ENCODE measurements around the gene ANKRD18A. TPM values are rescaled to one million over a fixed set of nuclear protein-coding genes. Genes with fewer than 3 reads are reported as not detected.

The ANKRD18A gene
- total RNA-seq, 4 donors from 2014 or later, result 0.22 to 0.33 TPM; not detected in 2

DNA sequence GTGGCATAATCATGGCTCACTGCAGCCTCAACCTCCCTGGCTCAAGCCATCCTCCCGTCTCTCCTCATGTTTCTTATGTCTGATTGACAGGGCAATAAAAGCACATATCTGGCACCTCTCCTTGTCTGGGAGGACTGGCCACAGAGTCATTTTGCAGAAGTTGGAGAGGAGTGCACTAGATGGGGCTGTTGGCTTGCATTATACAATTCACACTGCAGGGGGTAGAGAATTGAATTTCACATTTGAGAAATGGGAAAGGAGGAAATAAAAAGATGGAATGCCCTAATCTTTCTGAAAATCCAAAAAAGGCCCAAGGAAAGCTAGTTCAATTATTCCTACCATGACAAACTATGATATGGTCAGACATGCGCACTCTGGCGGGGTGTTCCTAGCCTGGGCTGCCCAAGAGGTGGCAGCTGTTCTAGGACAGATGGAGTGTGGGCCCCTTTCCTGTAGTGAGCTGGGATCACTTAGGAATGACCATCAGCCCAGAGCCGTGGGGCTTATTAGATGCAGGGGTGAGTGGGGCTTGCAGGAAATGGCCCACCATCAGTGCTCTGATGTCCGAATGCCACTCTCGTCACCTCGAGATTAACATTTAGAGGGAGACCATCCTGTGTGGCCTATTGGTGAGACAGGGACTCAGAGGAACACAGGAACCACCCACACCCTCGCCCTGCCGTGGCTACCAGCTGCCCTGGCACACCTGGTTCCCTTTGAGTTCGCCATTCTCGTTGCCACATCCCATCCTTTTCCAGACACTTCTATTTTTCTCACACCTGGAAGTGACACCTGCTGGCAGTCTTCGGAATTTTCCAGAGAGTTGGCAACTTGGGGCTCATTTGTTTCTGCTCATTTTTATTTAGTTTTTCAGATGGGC is 21.8 kb upstream of the ANKRD18A start:
- no peak for TF ChIP-seq CTCF (IDR thresholded peaks at IDR 0.05; ENCODE audit: low read depth)

GRCh38 chr9:38641142-38641541 is 20.7 kb upstream of the ANKRD18A start:
- TF ChIP-seq CTCF (IDR thresholded peaks at IDR 0.05; ENCODE audit: low read depth), result no peak

- TF ChIP-seq CTCF (IDR thresholded peaks at IDR 0.05; ENCODE audit: low read depth), result no peak
These were observed 19.2 kb upstream of the ANKRD18A start for GRCh38 chr9:38639577-38639940.

DNA sequence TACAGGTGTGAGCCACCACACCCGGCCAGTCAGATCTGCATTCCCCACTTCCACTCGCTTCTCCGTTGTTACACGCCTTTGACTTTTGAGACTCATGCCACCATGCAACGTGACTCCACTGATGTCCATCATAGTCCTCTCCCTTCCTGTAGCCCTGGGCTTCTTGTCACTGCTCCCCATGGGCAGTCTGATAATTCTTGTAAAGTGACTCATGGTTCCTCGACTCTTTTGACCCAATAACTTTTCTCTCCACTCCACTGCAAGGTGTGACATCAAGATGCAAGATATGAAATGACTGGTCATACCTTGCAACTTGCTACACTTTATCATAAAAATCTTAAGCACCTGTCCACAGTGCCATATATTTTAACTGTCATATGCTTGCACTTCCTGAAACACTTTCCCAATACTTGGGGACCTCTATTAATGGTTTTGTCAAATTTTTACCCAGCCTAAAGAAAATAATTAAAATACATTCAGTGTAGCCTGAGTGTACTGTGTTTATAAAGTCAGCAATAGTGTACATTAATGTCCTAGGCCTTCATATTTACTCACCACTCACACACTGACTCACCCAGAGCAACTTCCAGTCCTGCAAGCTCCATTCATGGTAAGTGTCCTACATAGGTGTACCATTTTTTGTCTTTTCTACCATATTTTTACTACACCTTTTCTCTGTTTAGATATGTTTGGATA is 18.6 kb upstream of the ANKRD18A start:
- TF ChIP-seq CTCF (IDR thresholded peaks at IDR 0.05; ENCODE audit: low read depth), result no peak

- no peak for TF ChIP-seq CTCF (IDR thresholded peaks at IDR 0.05; ENCODE audit: low read depth)
These were observed 13.9 kb upstream of the ANKRD18A start for GRCh38 chr9:38634315-38634714.

- TF ChIP-seq CTCF (IDR thresholded peaks at IDR 0.05; ENCODE audit: low read depth), result no peak
These were observed 9.1 kb upstream of the ANKRD18A start for GRCh38 chr9:38629511-38629910.

- no peak for TF ChIP-seq CTCF (IDR thresholded peaks at IDR 0.05; ENCODE audit: low read depth)
These were observed 5.6 kb upstream of the ANKRD18A start for GRCh38 chr9:38626006-38626405.
